Measurements from ENCODE around the gene TMTC2.

Gene TMTC2

GRCh38 chr12:82848845-82849244, 162.1 kb downstream of the TMTC2 start:
- no peak for DNase-seq

DNA sequence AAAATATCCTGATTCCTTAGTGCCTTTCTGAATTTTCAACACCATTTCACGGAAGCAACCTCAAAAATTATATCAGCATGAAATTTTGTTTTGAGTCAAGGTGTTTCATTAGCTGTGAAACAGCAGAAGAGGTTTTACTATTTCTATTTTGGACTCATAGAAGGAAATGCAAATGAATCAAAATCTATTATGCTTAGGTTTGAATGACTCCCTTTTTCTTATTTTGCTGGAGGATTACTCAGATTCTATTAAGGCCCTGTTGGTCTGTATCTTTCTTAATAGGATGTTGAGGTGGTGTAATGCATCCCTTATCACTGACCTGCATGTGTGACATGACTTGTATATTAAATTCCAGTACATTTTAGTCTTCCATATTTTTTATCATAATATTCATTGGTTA, 165.8 kb downstream of the TMTC2 start:
- DNase-seq, result no peak

DNA sequence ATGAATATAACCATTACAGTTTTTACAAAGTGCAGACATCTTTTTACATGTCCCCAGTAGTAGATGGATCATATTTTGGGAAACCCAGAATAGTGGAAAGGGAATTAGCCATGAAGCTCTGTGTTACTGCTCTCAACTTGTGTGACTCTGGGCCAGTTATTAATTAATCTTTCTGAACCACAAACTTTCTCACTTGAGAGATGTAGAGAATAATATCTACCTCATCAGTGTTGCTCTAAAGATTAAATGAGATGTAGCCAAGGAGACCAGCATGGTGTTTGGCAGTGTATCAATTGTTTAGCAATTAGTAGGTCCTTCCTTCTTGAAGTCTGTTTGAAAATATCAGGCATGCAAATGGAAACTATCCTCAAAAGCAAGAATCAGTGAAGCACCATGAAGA, 169.2 kb downstream of the TMTC2 start:
- DNase-seq, result no peak

- no peak for DNase-seq
These were observed 170.6 kb downstream of the TMTC2 start for GRCh38 chr12:82857276-82857675.

GRCh38 chr12:82857911-82858533, 171.3 kb downstream of the TMTC2 start:
- no peak for DNase-seq

DNA sequence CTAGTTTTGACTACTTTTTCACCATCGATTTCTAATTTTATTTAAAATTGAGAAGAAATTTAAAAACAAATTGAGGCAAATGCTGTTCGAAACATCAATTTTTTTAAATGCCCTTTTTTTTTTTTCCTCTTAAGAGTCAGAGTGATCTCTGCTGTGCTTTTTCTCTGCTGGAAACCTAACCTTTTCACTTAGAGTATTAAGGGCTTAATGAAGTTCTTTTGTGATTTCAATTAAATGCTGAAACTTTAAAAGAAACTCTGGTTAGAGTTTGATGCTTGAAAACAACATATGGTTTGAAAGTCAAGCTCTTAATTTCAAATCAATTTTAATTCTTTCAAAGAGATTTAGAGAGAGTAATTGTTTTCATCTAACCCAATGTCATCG, 171.8 kb downstream of the TMTC2 start:
- DNase-seq, result no peak

DNA sequence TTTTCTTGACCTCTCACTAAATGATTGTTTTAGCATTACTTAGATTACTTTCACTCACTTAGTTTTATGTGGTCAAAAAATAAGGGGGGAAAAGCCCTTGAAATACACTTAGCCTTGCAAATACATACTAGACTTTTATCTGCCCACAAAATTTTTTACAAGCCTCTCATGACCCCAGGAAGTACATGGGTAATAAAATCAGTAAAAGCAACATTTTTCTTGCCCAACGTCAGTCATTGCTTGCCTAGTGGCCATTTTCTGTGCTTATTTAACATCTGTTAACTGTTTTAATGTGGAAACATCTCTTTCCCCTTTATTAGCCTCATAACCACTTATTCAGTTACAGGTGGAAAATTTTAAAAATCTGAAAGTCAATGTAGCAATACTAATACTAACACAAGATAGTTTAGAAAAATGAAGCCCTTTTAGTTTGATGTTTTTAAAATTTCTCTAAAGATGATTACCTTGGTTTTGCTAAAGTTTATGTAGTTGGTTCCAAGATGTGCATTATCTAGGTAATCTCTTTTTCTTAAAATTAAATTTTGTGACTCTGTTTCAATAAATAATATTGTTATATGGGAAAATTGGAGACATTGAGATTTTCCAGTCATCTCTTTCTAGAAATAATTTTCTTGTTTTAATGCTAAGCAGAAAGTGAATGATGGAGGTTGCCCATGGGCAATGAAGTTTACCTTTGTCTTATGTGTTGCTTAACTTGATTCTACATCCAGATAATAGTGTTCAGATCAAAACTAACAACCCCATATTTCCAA, 175.5 kb downstream of the TMTC2 start:
- no peak for DNase-seq

GRCh38 chr12:82862876-82863649, 176.4 kb downstream of the TMTC2 start:
- DNase-seq, result no peak

DNA sequence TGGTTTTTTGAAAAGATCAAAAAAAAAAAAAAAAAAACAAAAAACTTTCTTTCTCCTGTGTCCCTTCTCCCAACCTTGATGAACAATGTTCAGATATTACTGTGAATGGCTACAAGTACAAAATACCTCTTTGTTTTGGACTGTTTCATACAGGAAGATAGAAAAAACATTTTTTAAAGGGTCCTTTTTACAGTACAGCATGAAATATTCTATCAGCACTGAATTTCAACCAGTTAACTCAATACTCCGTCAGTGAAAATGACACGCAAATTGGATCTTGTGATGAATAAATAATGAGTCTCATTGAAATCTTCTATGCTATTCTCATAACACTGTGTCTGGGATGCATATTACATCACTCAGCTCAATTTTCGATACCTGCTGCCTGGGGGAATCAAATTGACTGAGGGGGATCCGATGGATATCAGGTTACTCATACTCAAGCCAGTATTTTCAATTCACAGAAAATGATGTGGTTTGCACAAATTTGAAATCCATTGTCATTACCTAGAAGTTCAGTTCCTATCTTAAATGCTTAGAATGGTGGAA, 179.6 kb downstream of the TMTC2 start:
- DNase-seq, result no peak

GRCh38 chr12:82866946-82867345, 180.2 kb downstream of the TMTC2 start:
- no peak for DNase-seq

GRCh38 chr12:82867762-82868500, 181.2 kb downstream of the TMTC2 start:
- DNase-seq, result no peak

DNA sequence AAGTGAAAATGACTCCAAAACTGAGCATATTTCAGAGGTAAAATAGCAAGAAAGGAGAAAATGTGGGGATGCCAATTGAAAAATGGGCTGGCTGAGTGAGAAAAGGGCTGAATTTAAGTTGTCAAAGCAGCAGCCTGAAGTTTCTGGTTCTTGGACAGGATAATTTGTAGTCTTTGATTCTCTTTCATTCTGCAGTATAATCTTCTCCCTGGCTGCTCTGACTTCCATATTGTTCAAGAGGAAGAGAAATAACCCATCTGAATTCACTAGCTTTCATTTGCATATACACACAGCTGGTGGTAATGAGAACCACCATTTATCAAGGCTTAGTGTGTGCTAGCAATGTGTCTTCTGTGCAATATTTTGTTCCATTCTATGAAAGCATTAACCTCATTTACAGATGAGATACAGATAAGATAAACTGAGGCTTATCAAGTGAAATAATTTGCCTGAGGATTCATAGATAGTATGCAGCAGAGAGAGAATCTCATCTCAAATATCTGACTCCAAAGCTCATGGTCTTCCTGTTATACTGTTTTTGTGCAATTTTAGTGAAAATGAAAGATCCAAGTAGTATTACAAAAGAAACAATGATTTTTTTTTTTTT, 184.2 kb downstream of the TMTC2 start:
- DNase-seq, result no peak

DNA sequence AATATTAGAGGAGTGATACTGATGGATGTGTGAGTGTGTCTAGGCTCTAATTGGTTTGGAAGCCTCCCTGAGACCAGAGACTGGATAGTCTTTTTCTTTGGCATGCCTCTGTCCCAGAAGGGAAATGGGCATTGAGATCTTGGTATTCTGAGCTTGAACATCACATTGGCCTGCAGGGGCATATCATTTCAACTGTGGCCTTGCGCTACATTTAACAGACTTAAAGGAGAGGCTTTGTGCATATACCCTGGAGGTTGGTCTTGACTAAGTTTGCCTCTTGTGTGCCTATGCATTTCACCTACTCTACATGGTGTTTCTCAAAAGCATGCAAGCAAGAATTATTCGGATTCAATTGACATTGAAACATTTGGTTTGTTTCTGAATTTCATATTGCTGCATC, 185.4 kb downstream of the TMTC2 start:
- no peak for DNase-seq

DNA sequence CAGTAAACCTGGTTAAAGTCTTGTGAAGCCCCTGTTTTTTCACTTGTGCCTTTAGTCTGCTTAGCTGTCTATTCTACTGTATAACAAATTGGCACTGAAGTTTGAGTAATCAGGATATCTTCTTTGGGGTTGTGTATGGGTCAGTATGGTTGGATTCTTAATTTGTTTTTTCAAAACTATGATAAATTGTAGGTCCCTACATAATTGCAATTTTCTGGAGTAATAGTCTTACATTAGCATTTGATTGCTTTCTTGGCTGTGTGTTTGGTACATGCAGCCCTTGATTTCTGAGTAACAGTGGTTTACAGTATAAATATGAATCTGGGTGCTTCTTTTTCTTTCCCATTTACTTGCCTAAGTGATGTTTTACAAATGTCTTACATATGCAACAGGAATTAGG, 186.6 kb downstream of the TMTC2 start:
- DNase-seq, result no peak

- DNase-seq, result no peak
These were observed 187.2 kb downstream of the TMTC2 start for GRCh38 chr12:82873951-82874350.

- no peak for DNase-seq
These were observed 188.2 kb downstream of the TMTC2 start for GRCh38 chr12:82874945-82875344.

GRCh38 chr12:82876075-82876474, 189.4 kb downstream of the TMTC2 start:
- DNase-seq, result no peak

DNA sequence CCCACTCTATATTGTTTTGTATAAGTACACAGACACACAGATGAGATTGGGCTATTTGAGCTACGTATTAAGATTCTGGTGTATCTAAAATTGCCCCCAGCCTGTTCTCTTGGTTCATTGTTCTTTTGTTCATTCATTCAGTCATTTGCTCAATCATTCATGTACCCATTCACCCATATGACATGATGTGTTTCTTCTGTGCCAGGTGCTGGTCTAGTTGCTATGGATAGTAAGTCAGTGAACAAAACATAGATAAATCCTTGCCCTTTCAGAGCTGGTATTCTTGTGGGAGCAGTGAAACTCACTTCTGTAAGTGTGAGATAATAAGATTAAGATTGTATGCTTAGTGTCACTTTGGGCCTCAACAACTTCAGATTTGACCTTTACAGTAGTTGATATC, 191.3 kb downstream of the TMTC2 start:
- DNase-seq, result no peak

- no peak for DNase-seq
These were observed 193.8 kb downstream of the TMTC2 start for GRCh38 chr12:82880442-82880901.

DNA sequence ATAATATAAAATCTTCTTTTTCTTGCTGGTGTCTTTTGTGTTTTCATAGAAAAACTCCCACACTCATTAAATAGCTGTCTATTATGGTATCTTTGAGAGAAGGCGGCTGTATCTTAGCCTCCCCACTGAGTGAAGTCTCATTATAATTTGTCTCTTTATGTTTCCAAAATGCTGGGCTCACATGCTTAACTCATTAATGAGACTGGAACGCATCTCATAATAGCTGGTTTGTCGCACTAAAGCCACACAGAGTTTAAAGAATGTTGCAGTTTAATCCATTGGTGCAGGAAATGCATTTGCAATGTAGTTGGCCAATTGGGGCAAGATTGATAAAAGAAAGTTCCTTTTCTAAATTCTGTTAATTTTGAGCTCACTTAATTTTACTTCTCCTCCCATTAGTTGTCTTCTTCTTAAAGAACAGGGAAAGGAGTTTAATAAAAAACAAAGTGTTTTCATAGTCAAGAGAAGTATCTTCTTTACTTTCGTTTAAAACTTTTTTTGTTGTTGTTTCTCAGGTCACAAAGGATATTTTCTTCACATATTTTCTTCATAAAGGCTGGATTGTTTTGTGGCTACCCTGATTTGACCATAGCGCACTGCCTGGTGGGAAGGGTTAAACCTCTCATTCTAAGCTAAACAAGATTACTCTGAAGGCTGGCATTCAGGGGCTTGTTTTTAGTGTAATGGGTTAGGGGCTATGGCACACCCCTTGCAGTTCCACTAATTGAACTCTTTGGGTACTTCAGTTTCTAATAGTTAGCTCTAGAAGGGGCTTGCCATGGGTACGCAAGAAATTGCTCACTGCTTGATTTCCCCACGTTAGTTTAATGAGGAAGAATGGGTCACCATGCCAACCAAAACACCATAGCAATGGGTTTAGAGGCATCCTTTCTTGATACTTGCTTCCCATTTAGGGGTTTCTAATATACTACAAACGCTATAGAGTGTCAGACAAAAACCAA, 197.0 kb downstream of the TMTC2 start:
- no peak for DNase-seq

All from T-helper 9 cell (primary cell).